HG03521 (cell line): Measurements from ENCODE around the gene ACACB.

Source experiments
- ATAC-seq: cut with Tn5 transposase; IDR thresholded peaks from one replicate; pipeline ENCODE4 v1.9.1; 2021; ENCODE audit warnings: mild to moderate bottlenecking, moderate library complexity; ENCODE audit not compliant: unreplicated experiment

The ACACB gene

GRCh38 chr12:109109746-109110350 lies 6.5 kb upstream of the ACACB start:
- ATAC-seq: no peak

DNA sequence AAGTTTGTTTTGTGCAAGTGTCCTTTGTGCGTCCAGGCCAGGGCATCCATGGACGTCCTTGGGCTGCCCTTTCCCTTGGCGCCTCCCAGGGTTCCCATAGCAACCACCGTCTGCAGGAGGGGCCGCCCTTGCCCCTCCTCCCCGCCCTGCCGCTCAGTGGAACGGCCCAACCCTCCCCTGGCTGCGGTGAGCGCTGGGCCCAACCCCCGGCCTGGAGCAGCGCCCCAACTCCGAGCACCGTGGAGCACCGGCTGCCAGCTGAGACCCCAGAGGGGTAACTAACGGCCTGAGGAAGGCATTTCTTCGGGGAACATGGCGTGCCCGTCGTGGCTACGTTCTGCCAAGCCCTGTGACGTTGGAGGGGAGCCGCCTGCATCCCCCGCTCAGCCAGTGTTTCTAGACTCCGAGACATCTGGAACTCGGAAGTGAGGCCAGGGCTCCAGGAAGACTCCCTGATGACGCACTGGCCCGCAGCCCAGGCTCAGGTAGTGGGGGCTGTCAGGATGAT lies 5.3 kb upstream of the ACACB start:
- no peak for ATAC-seq

DNA sequence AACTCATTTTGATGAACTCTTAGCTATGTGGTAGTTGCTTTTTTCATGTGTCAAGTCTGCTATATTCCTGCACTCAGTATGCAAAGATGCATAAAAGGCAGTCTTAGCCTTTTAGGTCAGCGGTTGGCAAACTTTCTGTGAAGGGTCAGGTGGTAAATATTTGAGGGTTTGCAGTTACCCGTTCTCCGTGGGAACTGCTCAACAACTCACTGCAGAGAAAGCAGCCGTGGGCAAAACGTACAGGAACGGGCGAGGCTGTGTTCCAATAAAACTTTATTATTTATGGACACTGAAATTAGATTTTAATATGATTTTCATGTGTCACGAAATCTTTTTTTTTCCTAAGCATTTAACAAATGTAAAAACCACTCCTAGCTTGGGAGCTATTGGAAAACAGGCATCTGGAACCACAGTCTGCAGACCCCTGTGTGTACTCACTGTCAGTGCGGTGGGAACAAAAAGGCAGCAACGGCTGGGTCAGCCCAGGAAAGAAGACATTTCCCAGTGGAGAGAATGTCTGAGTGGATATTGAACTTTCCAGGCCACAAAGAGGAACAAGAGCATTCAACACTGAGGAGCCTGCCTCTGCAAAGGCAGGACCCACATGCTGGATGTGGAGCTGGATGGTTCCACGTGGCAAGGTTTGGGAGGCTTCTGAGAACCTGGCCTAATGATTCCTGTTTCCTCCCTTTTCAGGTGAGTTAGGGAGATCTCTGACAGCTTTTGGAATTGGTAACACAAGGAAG lies 3.5 kb upstream of the ACACB start:
- no peak for ATAC-seq

DNA sequence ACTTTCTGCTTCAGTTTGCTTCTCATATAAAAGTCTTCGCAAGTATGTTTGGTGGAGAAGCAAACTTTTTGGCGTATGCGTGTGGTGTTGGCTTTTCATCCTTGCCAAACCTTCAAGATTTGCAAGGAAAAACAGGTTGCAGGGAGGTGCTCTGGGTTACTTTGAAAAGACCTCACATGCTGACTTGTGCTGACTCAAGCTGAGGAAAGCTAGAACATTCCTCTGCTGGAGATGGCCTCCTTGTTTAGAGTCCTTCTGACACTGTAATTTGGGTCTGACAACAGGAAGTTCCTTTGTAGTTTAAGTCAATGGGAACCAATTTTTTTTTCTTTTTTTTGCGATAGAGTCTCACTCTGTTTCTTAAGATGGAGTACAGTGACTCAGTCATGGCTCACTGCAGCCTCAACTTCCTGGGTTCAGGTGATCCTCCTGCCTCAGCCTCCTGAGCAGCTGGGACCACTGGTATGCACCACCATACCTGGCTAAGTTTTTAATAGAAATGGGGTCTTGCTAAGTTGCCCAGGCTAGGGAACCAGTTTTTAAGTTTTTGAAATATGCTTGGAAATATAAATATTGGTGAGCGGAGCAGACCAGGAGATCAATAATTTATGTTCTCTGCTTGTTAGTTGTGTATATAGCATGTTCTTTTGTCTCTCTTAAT lies 2.6 kb upstream of the ACACB start:
- no peak for ATAC-seq

- no peak for ATAC-seq
Observed at GRCh38 chr12:109114644-109115043, 1.7 kb upstream of the ACACB start.

- ATAC-seq: no peak
Observed at GRCh38 chr12:109115404-109115757, 1.0 kb upstream of the ACACB start.

GRCh38 chr12:109116611-109116949 lies 193 bp downstream of the ACACB start:
- ATAC-seq: no peak

- ATAC-seq: no peak
Observed at GRCh38 chr12:109120095-109120494, 3.7 kb downstream of the ACACB start.

DNA sequence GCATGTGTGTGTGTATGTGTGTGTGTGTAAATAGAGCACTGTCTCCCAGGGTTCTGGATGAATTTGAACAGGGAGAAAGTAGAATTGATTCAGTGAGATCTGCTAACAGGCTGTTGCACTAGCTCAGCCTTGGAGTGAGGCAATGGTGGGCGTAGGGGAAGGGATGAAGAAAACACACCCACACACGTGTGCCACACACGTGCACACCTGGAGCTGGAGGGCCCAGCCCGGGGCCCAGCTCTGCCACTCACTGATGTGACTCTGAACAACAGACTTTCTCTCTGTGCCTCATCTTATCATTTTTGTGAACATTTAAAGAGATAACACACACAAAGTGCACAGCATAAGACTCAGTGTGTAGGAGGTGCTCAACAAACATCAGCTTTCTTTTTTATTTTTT lies 4.2 kb downstream of the ACACB start:
- no peak for ATAC-seq

DNA sequence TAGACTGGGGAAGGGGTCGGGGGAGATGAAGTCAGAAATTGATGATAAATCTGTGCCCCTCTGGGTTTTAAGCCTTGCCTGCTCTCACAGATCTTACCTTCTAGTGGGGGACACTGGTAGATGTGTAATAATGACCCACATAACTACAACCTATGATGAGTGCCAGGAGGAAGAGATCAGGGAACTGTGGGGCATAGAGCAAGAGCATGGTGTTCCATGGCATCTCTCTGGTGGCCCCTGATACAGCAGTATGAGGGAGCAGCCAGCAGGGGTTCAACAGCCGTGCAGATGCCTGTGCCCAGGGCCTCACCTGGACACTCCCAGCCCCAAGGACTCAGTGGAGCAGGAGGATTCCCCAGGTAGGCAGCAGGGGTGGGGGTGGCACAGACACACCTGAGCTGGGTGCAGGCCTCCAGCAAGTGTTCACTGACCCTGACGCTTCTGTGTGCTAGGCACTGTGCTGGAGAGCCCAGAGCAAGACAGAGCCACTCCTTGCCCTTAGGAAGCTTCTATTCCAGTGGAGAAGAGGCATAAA lies 5.0 kb downstream of the ACACB start:
- ATAC-seq: no peak

DNA sequence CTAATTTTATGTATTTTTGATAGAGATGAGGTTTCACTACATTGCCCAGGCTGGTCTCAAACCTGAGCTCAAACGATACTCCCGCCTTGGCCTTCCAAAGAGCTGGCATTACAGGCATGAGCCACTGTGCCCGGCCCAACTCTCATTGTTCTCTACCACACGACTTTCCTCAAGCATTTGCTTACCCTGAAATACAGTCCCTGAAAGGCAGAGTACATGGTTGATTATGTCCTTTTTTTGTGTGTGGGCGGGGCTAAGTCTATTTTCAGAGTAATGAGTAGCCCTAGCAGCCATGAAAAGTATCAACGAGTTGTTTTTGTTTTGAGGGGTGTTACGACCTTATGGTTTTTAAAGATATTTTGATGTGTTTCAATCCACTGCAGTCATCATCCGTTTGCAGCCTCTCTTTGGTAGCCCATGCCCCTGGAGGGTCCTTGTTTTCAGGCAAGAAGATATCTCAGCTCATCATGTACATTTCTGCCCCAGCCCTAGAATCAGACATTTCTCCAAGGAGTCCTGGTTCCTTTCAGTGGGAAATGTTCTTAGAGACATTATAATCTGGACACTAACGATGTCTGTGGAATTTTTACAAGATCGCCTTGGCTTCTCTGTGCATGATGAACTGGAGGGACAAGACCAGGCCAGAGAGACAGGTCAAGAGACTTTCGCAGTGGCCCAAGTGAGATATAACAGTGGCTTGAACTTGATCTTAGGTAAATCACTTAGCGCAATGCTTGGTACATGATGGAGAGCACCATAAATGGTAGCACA lies 8.7 kb downstream of the ACACB start:
- ATAC-seq: no peak

- no peak for ATAC-seq
Observed at GRCh38 chr12:109125791-109126190, 9.4 kb downstream of the ACACB start.

DNA sequence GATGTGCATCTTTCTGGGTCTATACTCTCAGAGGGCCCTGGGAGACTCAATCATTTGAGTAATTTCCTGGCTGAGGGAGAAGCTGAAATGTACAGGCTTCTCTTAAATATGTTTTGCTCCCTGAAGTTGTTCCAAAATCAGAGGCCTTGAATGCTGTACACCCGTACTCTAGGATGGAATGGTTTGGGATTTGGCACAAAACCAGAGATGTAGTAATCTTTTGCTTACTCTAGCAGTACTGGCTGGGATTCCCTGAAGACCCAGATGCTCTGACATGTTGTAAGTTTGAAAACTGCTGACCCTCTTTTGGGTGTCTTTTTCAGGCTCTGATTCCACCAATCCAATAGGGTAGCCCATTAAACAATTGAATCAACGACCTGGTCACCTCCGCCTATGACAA lies 10.4 kb downstream of the ACACB start:
- no peak for ATAC-seq

DNA sequence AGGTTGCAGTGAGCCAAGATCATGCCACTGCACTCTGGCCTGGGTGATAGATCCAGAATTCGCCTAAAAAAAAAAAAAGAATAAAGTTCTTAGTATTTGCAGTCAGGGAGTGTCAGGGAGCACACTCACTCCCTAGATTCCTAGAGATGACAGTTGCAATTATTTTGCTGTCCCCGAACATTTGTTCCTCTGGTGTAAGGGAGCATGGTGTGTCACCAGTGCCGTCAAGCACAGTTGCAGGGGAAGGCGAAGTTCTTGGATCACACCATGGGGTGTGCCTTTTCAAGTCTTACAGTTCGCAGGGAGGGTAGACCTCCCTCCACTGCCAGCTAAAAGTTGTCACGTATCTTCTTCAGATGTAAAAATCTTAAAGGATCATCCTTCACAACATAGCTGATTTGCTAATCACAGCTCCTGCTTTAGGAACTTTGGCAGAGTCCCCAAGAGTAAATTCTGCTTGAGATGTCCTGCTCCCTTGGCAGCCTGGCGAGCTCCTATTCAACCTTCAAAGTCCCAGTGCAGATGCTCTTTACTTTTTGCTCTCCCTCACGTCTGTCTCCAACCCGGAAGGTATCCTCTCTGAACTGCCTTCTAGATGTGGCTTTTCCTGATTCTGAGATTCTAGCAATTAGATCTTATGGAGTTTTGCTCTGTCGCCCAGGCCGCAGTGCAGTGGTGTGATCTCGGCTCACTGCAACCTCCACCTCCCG lies 11.3 kb downstream of the ACACB start:
- no peak for ATAC-seq

DNA sequence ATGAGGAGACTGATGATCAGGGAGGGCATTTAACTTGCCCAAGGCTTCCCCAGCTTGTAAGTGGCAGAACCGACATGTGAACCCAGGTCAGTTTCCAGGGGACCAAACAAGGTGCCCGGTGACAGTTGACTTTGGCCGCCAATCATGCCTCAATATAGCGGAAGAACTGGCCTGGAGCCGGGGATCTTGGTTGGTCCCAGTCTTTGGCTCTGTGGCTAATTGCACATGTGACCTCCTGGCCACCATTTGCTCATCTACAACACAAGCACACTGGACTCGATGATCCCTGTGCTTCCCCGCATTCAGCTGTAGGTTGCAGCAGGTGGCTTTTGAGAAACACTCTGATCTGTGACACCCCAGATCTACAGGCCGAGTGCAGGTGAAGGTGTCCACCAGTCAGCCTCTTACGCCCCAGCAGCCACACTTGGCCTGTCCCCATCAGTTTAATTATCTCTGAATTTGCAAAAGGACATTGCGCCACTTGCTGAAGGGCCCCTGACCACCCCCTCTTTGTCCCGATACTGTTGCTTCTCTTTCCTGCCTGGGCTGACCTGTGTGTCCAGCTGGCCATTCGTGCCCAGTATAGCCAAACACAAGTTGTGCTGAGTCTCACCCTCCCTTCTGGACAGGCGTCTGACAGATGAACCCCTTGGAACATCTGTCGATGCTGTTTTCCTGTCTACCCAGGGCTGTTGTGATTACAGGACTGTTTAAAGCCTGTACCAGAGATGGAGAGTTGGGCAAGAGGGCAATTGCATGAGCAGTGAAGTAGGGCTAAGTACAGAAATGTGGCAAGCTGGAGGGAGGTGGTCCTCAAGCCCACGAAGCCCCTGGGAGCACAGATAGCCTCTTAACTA lies 14.1 kb downstream of the ACACB start:
- ATAC-seq: no peak

DNA sequence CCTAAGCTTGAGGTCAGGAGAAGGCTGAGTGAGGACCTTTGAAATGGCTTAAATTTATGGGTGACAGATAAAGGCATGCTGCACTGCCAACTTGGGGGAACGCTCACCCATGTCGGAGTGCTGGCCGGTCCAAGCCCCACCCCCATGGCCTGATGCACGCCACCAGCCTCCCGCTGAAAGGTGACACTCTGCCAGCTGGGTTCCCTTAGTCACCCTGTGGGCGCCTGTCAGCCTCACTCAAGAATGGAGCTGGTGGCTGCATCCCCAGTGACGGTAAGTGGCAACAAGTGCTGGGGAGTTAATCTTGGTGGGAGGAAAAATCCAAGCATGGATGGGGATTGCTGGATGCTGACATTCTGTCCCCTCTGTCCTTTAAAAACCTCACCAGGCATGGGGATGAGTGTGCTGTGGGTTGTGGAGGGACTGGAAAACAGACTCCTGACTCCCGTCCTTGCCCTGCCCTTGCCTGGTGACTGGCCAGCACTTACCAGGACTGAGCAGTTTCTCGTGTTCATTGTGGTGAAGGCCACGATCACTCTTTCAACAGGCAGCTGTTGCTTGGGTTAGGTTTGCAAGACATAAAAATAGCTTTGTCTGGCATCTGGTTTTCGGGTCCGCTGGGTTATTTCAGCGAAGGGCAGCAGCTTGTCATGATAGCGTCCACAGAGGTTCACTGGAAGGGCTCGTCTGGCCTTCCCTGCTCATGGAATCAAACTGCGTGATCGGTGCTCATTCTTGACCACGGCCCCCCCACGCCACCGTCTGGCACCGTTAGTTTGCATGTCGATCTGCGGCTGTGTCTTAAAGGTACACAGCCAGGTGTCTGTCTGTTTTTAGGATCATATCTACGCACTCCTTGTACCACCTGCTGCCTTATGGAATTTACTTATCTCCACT lies 15.0 kb downstream of the ACACB start:
- no peak for ATAC-seq

DNA sequence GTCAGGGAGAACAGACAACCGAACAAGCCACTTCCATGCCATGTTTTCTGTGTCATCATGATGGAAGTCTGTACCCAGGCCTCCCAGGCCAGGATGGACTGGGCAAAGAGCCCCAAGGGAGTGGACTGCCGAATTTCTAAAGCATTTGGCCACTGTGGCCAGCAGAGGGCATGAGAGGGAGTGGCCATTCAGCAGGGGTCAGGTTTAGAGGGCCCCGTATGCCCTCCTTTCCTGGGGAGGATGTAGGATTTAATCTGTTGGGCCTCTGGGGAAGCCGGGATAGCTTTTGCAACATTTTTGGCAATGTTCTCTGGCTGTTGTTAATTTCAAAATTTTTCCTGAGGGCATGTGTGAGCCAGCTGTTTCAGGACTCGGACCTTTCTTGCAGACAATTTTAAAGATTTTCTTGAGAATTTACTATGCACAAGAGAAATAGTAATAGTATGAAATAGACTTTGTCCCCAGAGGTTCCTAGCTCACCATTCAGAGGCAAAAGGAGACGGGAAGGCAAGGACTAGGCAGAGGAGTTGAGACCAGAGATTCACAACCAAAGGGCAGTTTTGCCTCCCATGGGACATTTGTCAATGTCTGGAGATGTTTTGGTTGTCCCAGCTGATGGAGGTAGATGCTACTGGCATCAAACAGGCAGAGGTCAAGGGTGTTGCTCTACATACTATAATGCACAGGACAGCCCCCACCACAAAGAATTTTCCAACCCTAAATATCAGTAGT lies 18.0 kb downstream of the ACACB start:
- no peak for ATAC-seq

DNA sequence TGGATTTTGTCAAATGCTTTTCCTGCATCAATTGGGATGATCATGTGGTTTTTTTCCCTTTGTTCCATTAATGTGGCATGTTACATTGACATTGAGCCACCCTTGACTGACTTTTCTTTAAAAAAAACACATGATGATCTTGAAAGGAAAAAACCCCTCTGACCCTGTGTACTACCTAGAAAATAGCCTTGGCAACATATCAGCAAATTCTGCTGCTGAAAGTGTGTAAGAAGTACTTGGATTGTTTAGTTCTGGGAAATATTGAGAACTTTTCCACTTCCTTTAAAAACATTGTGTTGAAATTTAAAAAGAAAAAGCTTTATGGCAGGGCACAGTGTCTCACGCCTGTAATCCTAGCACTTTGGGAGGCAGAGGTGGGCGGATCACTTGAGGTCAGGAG lies 20.7 kb downstream of the ACACB start:
- no peak for ATAC-seq
